Activated CD4-positive, alpha-beta T cell treated with anti-CD3 and anti-CD28 coated beads, Interleukin-2, amount 10 ng/mL, durations not matched to agents 7 days and 5 days (primary cell): Measurements from ENCODE around the gene DTWD1. TPM values are rescaled to one million over a fixed set of nuclear protein-coding genes. Genes with fewer than 3 reads are reported as not detected.
"Not testable (repeated sequence)": the region's sequence is repeated elsewhere in the genome, so short reads cannot be mapped to it uniquely, and the experiment has no call there.

ENCODE experiments used
- CTCF ChIA-PET: fragments of 350-600 bp; sonication (Branson Sonifier 250); formaldehyde crosslinking; loops from one replicate; lab custom pipeline; 2021; ENCODE audit warnings: antibody characterized with exemption; lab: Charles Lee
- POLR2A ChIA-PET: fragments of 350-600 bp; sonication (Branson Sonifier 250); formaldehyde crosslinking; loops from one replicate; lab custom pipeline; 2021; ENCODE audit warnings: antibody characterized with exemption; lab: Charles Lee
- DNase-seq: peaks from one replicate; pipeline ENCODE4 v3.0.0-alpha.2; 2020
- H3K27ac Mint-ChIP-seq: one replicate; pipeline ENCODE4 v1.8.0; 2021; ENCODE audit warnings: mild to moderate bottlenecking, moderate library complexity, mixed read lengths
- H3K27me3 Mint-ChIP-seq: one replicate; pipeline ENCODE4 v1.8.0; 2021; ENCODE audit warnings: mixed read lengths
- H3K36me3 Mint-ChIP-seq: one replicate; pipeline ENCODE4 v1.8.0; 2021; ENCODE audit warnings: low read depth, mixed read lengths
- H3K4me1 Mint-ChIP-seq: one replicate; pipeline ENCODE4 v1.8.0; 2021; ENCODE audit warnings: mixed read lengths
- H3K4me3 Mint-ChIP-seq: one replicate; pipeline ENCODE4 v1.8.0; 2021; ENCODE audit warnings: mild to moderate bottlenecking, moderate library complexity, mixed read lengths
- H3K9me3 Mint-ChIP-seq: one replicate; pipeline ENCODE4 v1.8.0; 2021; ENCODE audit warnings: mixed read lengths
- total RNA-seq, 2 experiments: library from RNA; stranded (reverse); gene quantifications; one replicate each; pipeline ENCODE4 v1.2.3, GENCODE V29; 2021

Gene DTWD1
- total RNA-seq, 2 experiments from 2014 or later = 13.7 to 16.7 TPM

GRCh38 chr15:49696433-49696832, 75.6 kb downstream of the DTWD1 start:
- Mint-ChIP-seq H3K36me3 (no peaks in the 10 kb centered on the region), H3K4me1 (no peaks in the 10 kb centered on the region), H3K27me3 (peaks cover 8% of the 10 kb centered on the region), H3K27ac (no peak overlapping the region), H3K9me3 (no peaks in the 10 kb centered on the region), H3K4me3 (no peak overlapping the region)
- DNase-seq = no peak
- ChIA-PET POLR2A (interaction anchor here (0.6 kb wide), 1 partner anchor 111 kb away, joined by 3 read pairs; no protein-coding TSS in a partner anchor), CTCF (interaction anchor here (0.7 kb wide), 1 partner anchor 8 kb away, joined by 3 read pairs; no protein-coding TSS in a partner anchor)

DNA sequence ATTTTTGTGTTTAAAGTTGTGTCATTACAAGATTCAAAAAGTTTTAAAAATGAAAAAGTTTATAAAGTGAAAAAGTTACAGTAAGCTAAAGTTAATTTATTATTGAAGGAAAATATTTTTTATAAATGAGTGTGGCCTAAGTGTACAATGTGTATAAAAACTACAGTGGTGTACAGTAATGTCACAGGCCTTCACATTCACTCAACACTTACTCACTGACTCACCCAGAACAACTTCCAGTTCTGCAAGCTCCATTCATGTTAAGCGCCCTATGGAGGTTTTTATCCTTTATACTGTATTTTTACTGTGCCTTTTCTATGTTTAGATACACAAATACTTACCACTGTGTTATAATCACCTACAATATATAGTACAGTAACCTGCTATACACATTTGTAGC, 76.3 kb downstream of the DTWD1 start:
- Mint-ChIP-seq H3K4me1 (no peaks in the 10 kb centered on the region), H3K36me3 (no peaks in the 10 kb centered on the region), H3K9me3 (no peaks in the 10 kb centered on the region), H3K27me3 (peaks cover 8% of the 10 kb centered on the region), H3K4me3 (no peak overlapping the region), H3K27ac (no peak overlapping the region)
- ChIA-PET CTCF (no interaction called here), POLR2A (no interaction called here)
- no peak for DNase-seq

- DNase-seq, H3K36me3 Mint-ChIP-seq, H3K4me3 Mint-ChIP-seq, H3K4me1 Mint-ChIP-seq, POLR2A ChIA-PET, H3K27me3 Mint-ChIP-seq, H3K9me3 Mint-ChIP-seq, H3K27ac Mint-ChIP-seq: not testable (repeated sequence)
- CTCF ChIA-PET = interaction anchor here (0.6 kb wide), 1 partner anchor 93 kb away, joined by 3 read pairs; no protein-coding TSS in a partner anchor
These were observed 82.1 kb downstream of the DTWD1 start for GRCh38 chr15:49702982-49703381.

Other genes starting within 250 kb of the DTWD1 start
- not detected for gene FGF7, start 197.8 kb upstream of the DTWD1 start, total RNA-seq
- 1 to 10 TPM; 3.0 to 3.5 TPM for gene FAM227B, start 230 bp upstream of the DTWD1 start, total RNA-seq